Testis (tissue), 2 donors: ENCODE measurements around the gene RASSF7.

ENCODE experiments used
- CTCF ChIP-seq, 3 experiments: fragments of 450-650 bp in 2 of 3; fragments of 200-600 bp in 1 of 3; sonication (generic) in 1 of 3; IDR thresholded peaks; one replicate each; pipeline ENCODE4 v1.5.1; 2016 to 2019; ENCODE audit warnings: antibody characterized with exemption in 3 of 3, mild to moderate bottlenecking in 2 of 3, moderate library complexity in 1 of 3
- POLR2A ChIP-seq: fragments of 450-650 bp; IDR thresholded peaks from one replicate; pipeline ENCODE4 v1.6.1; 2017; ENCODE audit warnings: antibody characterized with exemption, mild to moderate bottlenecking, moderate library complexity

- no peak for TF ChIP-seq CTCF (IDR thresholded peaks at IDR 0.05)
- TF ChIP-seq POLR2A: no peak
These were observed 26.8 kb downstream of the RASSF7 start for GRCh38 chr11:587546-587945.
